HepG2 (cell line): Measurements from ENCODE around the gene BRAF. TPM values are rescaled to one million over a fixed set of nuclear protein-coding genes. Genes with fewer than 3 reads are reported as not detected.

Source experiments
- ARID3A ChIP-seq: IDR thresholded peaks from 2 replicates; pipeline ENCODE4 v1.6.1; 2012; ENCODE audit warnings: low read depth, low read length, improper control_type of control experiment
- CENPX ChIP-seq: sonication (generic); formaldehyde crosslinking; IDR thresholded peaks from 2 replicates; pipeline ENCODE4 v1.9.0; 2021; ENCODE audit warnings: mild to moderate bottlenecking, missing genetic modification reagents, moderate library complexity
- FOXA1 ChIP-seq, 2 experiments: fragments of 450-650 bp in 1 of 2; sonication (generic) in 1 of 2; formaldehyde crosslinking in 1 of 2; IDR thresholded peaks; 2 replicates each; pipeline versions ENCODE4 v1.4.0 to v1.6.1; 2016 to 2020; ENCODE audit warnings: missing genetic modification reagents in 1 of 2
- MEIS2 ChIP-seq: sonication (generic); formaldehyde crosslinking; IDR thresholded peaks from 2 replicates; pipeline ENCODE4 v1.9.0; 2021; ENCODE audit warnings: mild to moderate bottlenecking, missing genetic modification reagents
- MTF1 ChIP-seq: sonication (generic); formaldehyde crosslinking; IDR thresholded peaks from 2 replicates; pipeline ENCODE4 v1.5.0; 2020; ENCODE audit warnings: missing genetic modification reagents
- NRL ChIP-seq: sonication (generic); formaldehyde crosslinking; IDR thresholded peaks from 2 replicates; pipeline ENCODE4 v1.5.0; 2020; ENCODE audit warnings: missing genetic modification reagents, mild to moderate bottlenecking, moderate library complexity, borderline replicate concordance
- RFXANK ChIP-seq: IDR thresholded peaks from 2 replicates; pipeline ENCODE4 v1.6.1; 2016
- SNAPC5 ChIP-seq: sonication (generic); formaldehyde crosslinking; IDR thresholded peaks from 2 replicates; pipeline ENCODE4 v1.8.1; 2023; ENCODE audit warnings: mild to moderate bottlenecking, missing genetic modification reagents, borderline replicate concordance
- SP4 ChIP-seq: sonication (generic); formaldehyde crosslinking; IDR thresholded peaks from 2 replicates; pipeline ENCODE4 v1.8.1; 2023; ENCODE audit warnings: mild to moderate bottlenecking, missing genetic modification reagents
- TBX2 ChIP-seq: sonication (generic); formaldehyde crosslinking; IDR thresholded peaks from 2 replicates; pipeline ENCODE4 v1.5.0; 2020; ENCODE audit warnings: missing genetic modification reagents, mild to moderate bottlenecking, borderline replicate concordance
- TCF7L2 ChIP-seq: IDR thresholded peaks from 2 replicates; pipeline ENCODE4 v1.6.1; 2011; ENCODE audit warnings: mild to moderate bottlenecking, low read depth, low read length, moderate library complexity
- ZNF543 ChIP-seq: sonication (generic); formaldehyde crosslinking; IDR thresholded peaks from 2 replicates; pipeline ENCODE4 v1.4.0; 2020; ENCODE audit warnings: mild to moderate bottlenecking, missing genetic modification reagents
- ZNF713 ChIP-seq: sonication (generic); formaldehyde crosslinking; IDR thresholded peaks from 2 replicates; pipeline ENCODE4 v1.4.0; 2020; ENCODE audit warnings: mild to moderate bottlenecking, missing genetic modification reagents
- ZNF792 ChIP-seq: IDR thresholded peaks from 2 replicates; pipeline ENCODE4 v1.6.1; 2016
- ZNF891 ChIP-seq: sonication (generic); formaldehyde crosslinking; IDR thresholded peaks from 2 replicates; pipeline ENCODE4 v1.5.0; 2020; ENCODE audit warnings: mild to moderate bottlenecking, missing genetic modification reagents
- polyA plus RNA-seq, 8 experiments: library from polyadenylated mRNA; depleted of rRNA in 3 of 8; stranded (reverse) in 7 of 8; unstranded in 1 of 8; fragments of >200 nt; fragmentation: Illumina TruSeq in 4 of 8; extraction: Trizol in 4 of 8; gene quantifications; 2 replicates each; pipeline versions ENCODE4 v1.2.1 to v1.2.3, GENCODE V29; 2011 to 2016; ENCODE audit warnings: low read depth in 4 of 8, missing spikeins in 1 of 8, mixed read lengths in 1 of 8; ENCODE audit not compliant: insufficient read depth in 1 of 8
- total RNA-seq, 5 experiments: library from RNA; depleted of rRNA; stranded (reverse); fragments of >200 nt; fragmentation: Illumina TruSeq; extraction: Trizol; gene quantifications; 2 replicates each; pipeline ENCODE4 v1.2.3, GENCODE V29; 2016; ENCODE audit warnings: low read depth in 1 of 5
- TF ChIP-seq, protein P1 (sequence below): sonication (generic); formaldehyde crosslinking; IDR thresholded peaks from 2 replicates; pipeline ENCODE4 v1.4.0; 2020; ENCODE audit warnings: missing genetic modification reagents
- TF ChIP-seq, protein P2 (sequence below): sonication (generic); formaldehyde crosslinking; IDR thresholded peaks from 2 replicates; pipeline ENCODE4 v1.5.0; 2020; ENCODE audit warnings: missing genetic modification reagents
- TF ChIP-seq, protein P3 (sequence below): sonication (generic); formaldehyde crosslinking; IDR thresholded peaks from 2 replicates; pipeline ENCODE4 v1.9.0; 2021; ENCODE audit warnings: missing genetic modification reagents, mild to moderate bottlenecking, borderline replicate concordance
- TF ChIP-seq, protein P4 (sequence below): sonication (generic); formaldehyde crosslinking; conservative IDR thresholded peaks from 2 replicates; pipeline ENCODE4 v1.4.0; 2020; ENCODE audit warnings: missing genetic modification reagents

Gene BRAF
- total and polyA plus RNA-seq, 2 of the 13 experiments (the other 11 are each of a cell fraction or from before 2014, with no cell fraction given), result 12.5 to 13.4 TPM

GRCh38 chr7:140924821-140925421 lies at the start of gene BRAF (continued):
- TF ChIP-seq, protein P1, sequence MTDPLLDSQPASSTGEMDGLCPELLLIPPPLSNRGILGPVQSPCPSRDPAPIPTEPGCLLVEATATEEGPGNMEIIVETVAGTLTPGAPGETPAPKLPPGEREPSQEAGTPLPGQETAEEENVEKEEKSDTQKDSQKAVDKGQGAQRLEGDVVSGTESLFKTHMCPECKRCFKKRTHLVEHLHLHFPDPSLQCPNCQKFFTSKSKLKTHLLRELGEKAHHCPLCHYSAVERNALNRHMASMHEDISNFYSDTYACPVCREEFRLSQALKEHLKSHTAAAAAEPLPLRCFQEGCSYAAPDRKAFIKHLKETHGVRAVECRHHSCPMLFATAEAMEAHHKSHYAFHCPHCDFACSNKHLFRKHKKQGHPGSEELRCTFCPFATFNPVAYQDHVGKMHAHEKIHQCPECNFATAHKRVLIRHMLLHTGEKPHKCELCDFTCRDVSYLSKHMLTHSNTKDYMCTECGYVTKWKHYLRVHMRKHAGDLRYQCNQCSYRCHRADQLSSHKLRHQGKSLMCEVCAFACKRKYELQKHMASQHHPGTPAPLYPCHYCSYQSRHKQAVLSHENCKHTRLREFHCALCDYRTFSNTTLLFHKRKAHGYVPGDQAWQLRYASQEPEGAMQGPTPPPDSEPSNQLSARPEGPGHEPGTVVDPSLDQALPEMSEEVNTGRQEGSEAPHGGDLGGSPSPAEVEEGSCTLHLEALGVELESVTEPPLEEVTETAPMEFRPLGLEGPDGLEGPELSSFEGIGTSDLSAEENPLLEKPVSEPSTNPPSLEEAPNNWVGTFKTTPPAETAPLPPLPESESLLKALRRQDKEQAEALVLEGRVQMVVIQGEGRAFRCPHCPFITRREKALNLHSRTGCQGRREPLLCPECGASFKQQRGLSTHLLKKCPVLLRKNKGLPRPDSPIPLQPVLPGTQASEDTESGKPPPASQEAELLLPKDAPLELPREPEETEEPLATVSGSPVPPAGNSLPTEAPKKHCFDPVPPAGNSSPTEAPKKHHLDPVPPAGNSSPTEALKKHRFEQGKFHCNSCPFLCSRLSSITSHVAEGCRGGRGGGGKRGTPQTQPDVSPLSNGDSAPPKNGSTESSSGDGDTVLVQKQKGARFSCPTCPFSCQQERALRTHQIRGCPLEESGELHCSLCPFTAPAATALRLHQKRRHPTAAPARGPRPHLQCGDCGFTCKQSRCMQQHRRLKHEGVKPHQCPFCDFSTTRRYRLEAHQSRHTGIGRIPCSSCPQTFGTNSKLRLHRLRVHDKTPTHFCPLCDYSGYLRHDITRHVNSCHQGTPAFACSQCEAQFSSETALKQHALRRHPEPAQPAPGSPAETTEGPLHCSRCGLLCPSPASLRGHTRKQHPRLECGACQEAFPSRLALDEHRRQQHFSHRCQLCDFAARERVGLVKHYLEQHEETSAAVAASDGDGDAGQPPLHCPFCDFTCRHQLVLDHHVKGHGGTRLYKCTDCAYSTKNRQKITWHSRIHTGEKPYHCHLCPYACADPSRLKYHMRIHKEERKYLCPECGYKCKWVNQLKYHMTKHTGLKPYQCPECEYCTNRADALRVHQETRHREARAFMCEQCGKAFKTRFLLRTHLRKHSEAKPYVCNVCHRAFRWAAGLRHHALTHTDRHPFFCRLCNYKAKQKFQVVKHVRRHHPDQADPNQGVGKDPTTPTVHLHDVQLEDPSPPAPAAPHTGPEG (CRISPR knock-in tag), result no peak
- TF ChIP-seq TCF7L2 (no peak), ZNF792 (CRISPR knock-in tag) (peak; percentile 40; the same call in 1 of the 2 replicates), CENPX (CRISPR knock-in tag) (no peak), SNAPC5 (no peak), FOXA1 (IDR thresholded peaks at IDR 0.05) (no peak), FOXA1 (CRISPR knock-in tag; IDR thresholded peaks at IDR 0.05) (no peak), ARID3A (no peak), TBX2 (no peak), ZNF543 (CRISPR knock-in tag) (no peak), ZNF891 (no peak), MTF1 (CRISPR knock-in tag) (no peak), MEIS2 (no peak), NRL (CRISPR knock-in tag) (no peak), SP4 (CRISPR knock-in tag) (peak; percentile 45; the same call in 1 of the 2 replicates), ZNF713 (no peak), RFXANK (no peak)
- TF ChIP-seq, protein P2, sequence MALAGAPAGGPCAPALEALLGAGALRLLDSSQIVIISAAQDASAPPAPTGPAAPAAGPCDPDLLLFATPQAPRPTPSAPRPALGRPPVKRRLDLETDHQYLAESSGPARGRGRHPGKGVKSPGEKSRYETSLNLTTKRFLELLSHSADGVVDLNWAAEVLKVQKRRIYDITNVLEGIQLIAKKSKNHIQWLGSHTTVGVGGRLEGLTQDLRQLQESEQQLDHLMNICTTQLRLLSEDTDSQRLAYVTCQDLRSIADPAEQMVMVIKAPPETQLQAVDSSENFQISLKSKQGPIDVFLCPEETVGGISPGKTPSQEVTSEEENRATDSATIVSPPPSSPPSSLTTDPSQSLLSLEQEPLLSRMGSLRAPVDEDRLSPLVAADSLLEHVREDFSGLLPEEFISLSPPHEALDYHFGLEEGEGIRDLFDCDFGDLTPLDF (CRISPR knock-in tag), result no peak
- TF ChIP-seq, protein P3, sequence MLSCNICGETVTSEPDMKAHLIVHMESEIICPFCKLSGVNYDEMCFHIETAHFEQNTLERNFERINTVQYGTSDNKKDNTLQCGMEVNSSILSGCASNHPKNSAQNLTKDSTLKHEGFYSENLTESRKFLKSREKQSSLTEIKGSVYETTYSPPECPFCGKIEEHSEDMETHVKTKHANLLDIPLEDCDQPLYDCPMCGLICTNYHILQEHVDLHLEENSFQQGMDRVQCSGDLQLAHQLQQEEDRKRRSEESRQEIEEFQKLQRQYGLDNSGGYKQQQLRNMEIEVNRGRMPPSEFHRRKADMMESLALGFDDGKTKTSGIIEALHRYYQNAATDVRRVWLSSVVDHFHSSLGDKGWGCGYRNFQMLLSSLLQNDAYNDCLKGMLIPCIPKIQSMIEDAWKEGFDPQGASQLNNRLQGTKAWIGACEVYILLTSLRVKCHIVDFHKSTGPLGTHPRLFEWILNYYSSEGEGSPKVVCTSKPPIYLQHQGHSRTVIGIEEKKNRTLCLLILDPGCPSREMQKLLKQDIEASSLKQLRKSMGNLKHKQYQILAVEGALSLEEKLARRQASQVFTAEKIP (CRISPR knock-in tag), result no peak
- TF ChIP-seq, protein P4, sequence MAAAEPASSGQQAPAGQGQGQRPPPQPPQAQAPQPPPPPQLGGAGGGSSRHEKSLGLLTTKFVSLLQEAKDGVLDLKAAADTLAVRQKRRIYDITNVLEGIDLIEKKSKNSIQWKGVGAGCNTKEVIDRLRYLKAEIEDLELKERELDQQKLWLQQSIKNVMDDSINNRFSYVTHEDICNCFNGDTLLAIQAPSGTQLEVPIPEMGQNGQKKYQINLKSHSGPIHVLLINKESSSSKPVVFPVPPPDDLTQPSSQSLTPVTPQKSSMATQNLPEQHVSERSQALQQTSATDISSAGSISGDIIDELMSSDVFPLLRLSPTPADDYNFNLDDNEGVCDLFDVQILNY (CRISPR knock-in tag), result no peak
